ENCODE results near the gene TRIO.

The TRIO gene

DNA sequence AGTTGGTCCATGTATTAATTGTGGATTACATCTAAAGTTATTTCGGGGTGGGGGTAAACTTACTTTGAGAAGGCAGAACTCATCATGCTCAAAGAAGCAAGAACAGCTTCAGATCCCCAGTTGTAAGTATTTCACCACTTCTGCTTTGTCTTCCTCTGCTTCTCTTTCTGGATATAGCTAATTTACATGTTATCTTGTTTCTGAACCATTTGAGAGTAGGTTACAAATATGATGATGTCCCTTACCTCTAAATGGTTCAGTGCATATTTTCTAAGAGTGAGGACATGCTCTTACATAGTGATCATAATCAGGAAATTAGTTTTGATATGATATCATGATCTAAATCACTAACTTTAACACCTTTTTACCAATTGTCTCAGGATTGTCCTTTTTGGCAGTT lies 11.9 kb downstream of the TRIO start:
- intact Hi-C loops (cut with DNase I; ENCODE audit: low total_unique reads) = no loop called here
- no peak for TF ChIP-seq CTCF (IDR thresholded peaks at IDR 0.05)

GRCh38 chr5:14155739-14156138 lies 12.6 kb downstream of the TRIO start:
- Histone ChIP-seq H3K27ac (no peak overlapping the region), H3K36me3 (no peaks in the 10 kb centered on the region), H3K4me3 (no peak overlapping the region), H3K4me1 (peaks cover 0 to 74% (median 47%) of the 10 kb centered on the region in 4 donors), H3K27me3 (no peaks in the 10 kb centered on the region), H3K9me3 (no peaks in the 10 kb centered on the region)
- no peak for DNase-seq
- TF ChIP-seq CTCF (IDR thresholded peaks at IDR 0.05) = no peak
- intact Hi-C loops (cut with DNase I; ENCODE audit: low total_unique reads) = no loop called here

More for the DNA sequence above, 11.9 kb downstream of the TRIO start:
- no peak for DNase-seq
- H3K9me3 ChIP-seq = no peaks in the 10 kb centered on the region
- peak overlapping the region; percentile 53 to 60 for H3K27ac ChIP-seq
- no peak overlapping the region for H3K4me3 ChIP-seq
- H3K27me3 ChIP-seq = no peaks in the 10 kb centered on the region
- peaks cover 0 to 76% (median 47%) of the 10 kb centered on the region in 4 donors for H3K4me1 ChIP-seq
- no peaks in the 10 kb centered on the region for H3K36me3 ChIP-seq

DNA sequence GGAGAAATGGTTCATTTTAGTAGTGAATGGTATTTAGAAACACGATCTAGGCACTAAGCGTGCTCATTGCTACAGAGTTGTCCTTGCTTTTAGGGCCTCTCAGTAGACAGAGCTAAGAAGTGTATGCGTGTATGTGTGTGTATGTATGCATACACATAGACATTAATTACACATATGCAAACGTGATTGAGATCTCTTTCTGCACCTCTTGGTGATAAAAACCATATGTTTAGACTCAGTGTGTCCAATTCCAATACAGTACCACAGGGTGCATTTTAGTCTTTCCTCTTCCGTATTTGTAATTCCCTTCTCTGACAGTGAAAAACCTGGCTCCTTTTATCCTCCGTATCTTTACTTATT lies 13.1 kb downstream of the TRIO start:
- Histone ChIP-seq H3K4me3 (peak overlapping the region in 1 of 2 donors; percentile 44), H3K4me1 (peaks cover 0 to 78% (median 49%) of the 10 kb centered on the region in 4 donors)
- DNase-seq = no peak

GRCh38 chr5:14156650-14157492 lies 13.7 kb downstream of the TRIO start:
- H3K4me3 ChIP-seq = peak overlapping the region; percentile 27 to 44
- intact Hi-C loops (cut with DNase I; ENCODE audit: low total_unique reads) = no loop called here

More for the DNA sequence above, 13.1 kb downstream of the TRIO start:
- Histone ChIP-seq H3K9me3 (no peaks in the 10 kb centered on the region), H3K36me3 (no peaks in the 10 kb centered on the region), H3K27ac (peak overlapping the region; percentile 50 to 72), H3K27me3 (no peaks in the 10 kb centered on the region)
- TF ChIP-seq CTCF (IDR thresholded peaks at IDR 0.05) = no peak
- intact Hi-C loops (cut with DNase I; ENCODE audit: low total_unique reads) = no loop called here

GRCh38 chr5:14157493-14157782 lies 14.3 kb downstream of the TRIO start:
- Histone ChIP-seq H3K4me1 (peaks cover 0 to 85% (median 51%) of the 10 kb centered on the region in 4 donors), H3K27ac (peak overlapping the region; percentile 50 to 72)

More at GRCh38 chr5:14156650-14157492, 13.7 kb downstream of the TRIO start:
- no peaks in the 10 kb centered on the region for H3K27me3 ChIP-seq
- DNase-seq = no peak
- peaks cover 0 to 84% (median 52%) of the 10 kb centered on the region in 4 donors for H3K4me1 ChIP-seq
- no peaks in the 10 kb centered on the region for H3K9me3 ChIP-seq
- TF ChIP-seq CTCF (IDR thresholded peaks at IDR 0.05) = no peak
- H3K27ac ChIP-seq = peak overlapping the region; percentile 50 to 72
- no peaks in the 10 kb centered on the region for H3K36me3 ChIP-seq

More at GRCh38 chr5:14157493-14157782, 14.3 kb downstream of the TRIO start:
- H3K4me3 ChIP-seq = peak overlapping the region in 1 of 2 donors; percentile 44
- intact Hi-C loops (cut with DNase I; ENCODE audit: low total_unique reads) = no loop called here
- no peaks in the 10 kb centered on the region for H3K9me3 ChIP-seq
- TF ChIP-seq CTCF (IDR thresholded peaks at IDR 0.05) = no peak
- no peaks in the 10 kb centered on the region for H3K27me3 ChIP-seq
- H3K36me3 ChIP-seq = no peaks in the 10 kb centered on the region
- DNase-seq = no peak
